Spleen (tissue), 11 donors: ENCODE measurements around the gene BIVM. TPM values are rescaled to one million over a fixed set of nuclear protein-coding genes. Genes with fewer than 3 reads are reported as not detected.
"Not testable (repeated sequence)": the region's sequence is repeated elsewhere in the genome, so short reads cannot be mapped to it uniquely, and the experiment has no call there.

Source experiments
- DNase-seq: peaks from one replicate; pipeline ENCODE4 v3.0.0-alpha.2; 2020
- H3K27ac ChIP-seq, 8 donors: fragments of 200-600 bp; sonication (generic) in 7 of 8; 1 replicate in 4 of 8; 2 replicates in 4 of 8; pipeline versions ENCODE4 v1.5.0 to v1.8.0; 2016 to 2021; ENCODE audit warnings: inconsistent platforms in 4 of 8, mild to moderate bottlenecking in 4 of 8, moderate library complexity in 1 of 8
- H3K27me3 ChIP-seq, 7 donors: fragments of 200-600 bp; sonication (generic) in 6 of 7; replicated peaks in 1 of 7; 1 replicate in 4 of 7; 2 replicates in 3 of 7; pipeline versions ENCODE4 v1.5.0 to v1.8.0; 2016 to 2021; ENCODE audit warnings: inconsistent platforms in 3 of 7, mild to moderate bottlenecking in 1 of 7
- H3K36me3 ChIP-seq, 6 donors: fragments of 200-600 bp; sonication (generic) in 5 of 6; 1 replicate in 4 of 6; 2 replicates in 2 of 6; pipeline versions ENCODE4 v1.5.0 to v1.8.0; 2016 to 2021; ENCODE audit warnings: inconsistent platforms in 2 of 6
- H3K4me1 ChIP-seq, 6 donors: fragments of 200-600 bp; sonication (generic) in 5 of 6; 1 replicate in 3 of 6; 2 replicates in 3 of 6; pipeline versions ENCODE4 v1.5.0 to v1.8.0; 2016 to 2021; ENCODE audit warnings: inconsistent platforms in 3 of 6
- H3K4me3 ChIP-seq, 8 donors: fragments of 200-600 bp; sonication (generic) in 7 of 8; 1 replicate in 4 of 8; 2 replicates in 4 of 8; pipeline versions ENCODE4 v1.5.0 to v1.8.0; 2016 to 2021; ENCODE audit warnings: inconsistent platforms in 4 of 8, mild to moderate bottlenecking in 4 of 8, moderate library complexity in 2 of 8
- H3K9me3 ChIP-seq, 8 donors: fragments of 200-600 bp; sonication (generic) in 7 of 8; 1 replicate in 4 of 8; 2 replicates in 4 of 8; pipeline versions ENCODE4 v1.5.0 to v1.8.0; 2016 to 2021; ENCODE audit warnings: inconsistent platforms in 4 of 8
- CTCF ChIP-seq, 11 experiments: fragments of 200-600 bp in 7 of 11; fragments of 450-650 bp in 4 of 11; sonication (generic) in 4 of 11; IDR thresholded peaks in 8 of 11; conservative IDR thresholded peaks in 3 of 11; 1 replicate in 7 of 11; 2 replicates in 4 of 11; pipeline versions ENCODE4 v1.4.0 to v1.8.0; 2016 to 2021; ENCODE audit warnings: antibody characterized with exemption in 11 of 11, inconsistent platforms in 4 of 11, mild to moderate bottlenecking in 1 of 11
- POLR2A ChIP-seq, 3 donors: fragments of 450-650 bp; IDR thresholded peaks; one replicate each; pipeline ENCODE4 v1.5.1; 2017; ENCODE audit warnings: antibody characterized with exemption in 3 of 3, mild to moderate bottlenecking in 1 of 3
- POLR2AphosphoS5 ChIP-seq, 3 donors: sonication (generic); formaldehyde crosslinking; IDR thresholded peaks; one replicate each; pipeline ENCODE4 v1.5.1; 2017; ENCODE audit warnings: antibody characterized with exemption in 3 of 3
- WGBS, 5 donors: extraction: QIAGEN DNeasy Blood & Tissue Kit in 3 of 5; methylation state at CpG; one replicate each; pipeline versions ENCODE4 v1.1.5 to v1.1.7; 2013 to 2018; 5-methylcytosine and 5-hydroxymethylcytosine counted together
- intact Hi-C: fragments of 100-400 bp; cut with DNase I; formaldehyde crosslinking; loops from one replicate; pipeline ENCODE4 v1.15.0; 2023; ENCODE audit warnings: low total_unique reads
- polyA plus RNA-seq, 3 donors: library from polyadenylated mRNA; stranded (reverse); fragments of 200-250 nt; gene quantifications; one replicate each; pipeline ENCODE4 v1.2.1, GENCODE V29; 2013
- total RNA-seq, 7 donors: library from RNA; depleted of rRNA in 3 of 7; stranded (reverse); fragments of >200 nt in 3 of 7; fragmentation: NEBNext Ultra II Directional in 4 of 7; extraction: Animal tissue kit (Norgen Biotek cat#: 25700) in 4 of 7; gene quantifications; one replicate each; pipeline versions ENCODE4 v1.1.0 to v1.2.1, GENCODE V29; 2016 to 2021
- donor health status: healthy with polysubstance abuse.
- donor health status: DM: no; HTN: no; CAD: no; lungs with moderate emphysema.
- donor health status: DM: no; HTN: no; CAD: no.
- donor health status: Bipolar disorder and iron deficiency.
- donor health status: healthy.
- donor health status: DM: no; HTN: no; CAD: no.
- donor health status: DM: yes; HTN: yes; CAD: no.

BIVM gene
- total and polyA plus RNA-seq, 10 donors = 6.0 to 30.4 (median 15.6) TPM

- intact Hi-C loops = loop anchor here (10.0 kb wide), 1 partner anchor 181 kb away; the partner anchor contains the start of gene TPP2
Measured at GRCh38 chr13:102776271-102776670, 22.6 kb upstream of the BIVM start.

GRCh38 chr13:102777736-102778135 lies 21.2 kb upstream of the BIVM start:
- Histone ChIP-seq H3K36me3 (no peaks in the 10 kb centered on the region), H3K27ac (no peak overlapping the region), H3K4me1 (peaks cover 3 to 31% (median 9%) of the 10 kb centered on the region in 6 donors), H3K4me3 (no peak overlapping the region), H3K9me3 (peaks cover 0 to 7% (median 0%) of the 10 kb centered on the region in 8 donors), H3K27me3 (no peaks in the 10 kb centered on the region)
- 83 to 94% (median 88%) methylated on average over 3 of the region's 3 CpGs for WGBS, 5 donors
- intact Hi-C loops = loop anchor here (10.0 kb wide), 1 partner anchor 183 kb away; the partner anchor contains the start of gene TPP2
- TF ChIP-seq POLR2A (IDR thresholded peaks at IDR 0.05) (no peak), POLR2AphosphoS5 (IDR thresholded peaks at IDR 0.05) (no peak), CTCF (IDR thresholded peaks at IDR 0.05 in 8 of 11, conservative IDR thresholded peaks at IDR 0.05 in 3 of 11) (no peak)
- DNase-seq = no peak

More at GRCh38 chr13:102776271-102776670, 22.6 kb upstream of the BIVM start:
- no peaks in the 10 kb centered on the region for H3K27me3 ChIP-seq
- WGBS, 5 donors = 89 to 97% (median 91%) methylated on average over 2 of the region's 2 CpGs
- no peaks in the 10 kb centered on the region for H3K36me3 ChIP-seq
- DNase-seq = no peak
- no peaks in the 10 kb centered on the region for H3K9me3 ChIP-seq
- no peak overlapping the region for H3K27ac ChIP-seq
- no peak overlapping the region for H3K4me3 ChIP-seq
- no peak for TF ChIP-seq POLR2A (IDR thresholded peaks at IDR 0.05)
- TF ChIP-seq CTCF (IDR thresholded peaks at IDR 0.05 in 8 of 11, conservative IDR thresholded peaks at IDR 0.05 in 3 of 11) = no peak
- no peak for TF ChIP-seq POLR2AphosphoS5 (IDR thresholded peaks at IDR 0.05)
- H3K4me1 ChIP-seq = peaks cover 8 to 46% (median 23%) of the 10 kb centered on the region in 6 donors

GRCh38 chr13:102779436-102780159 lies 19.3 kb upstream of the BIVM start:
- intact Hi-C loops = loop anchor here (10.0 kb wide), 1 partner anchor 185 kb away; the partner anchor contains the start of gene TPP2
- H3K27ac ChIP-seq = peak overlapping the region in 4 of 8 donors; percentile 9 to 73 (median 48)
- TF ChIP-seq POLR2AphosphoS5 (IDR thresholded peaks at IDR 0.05) (no peak), POLR2A (IDR thresholded peaks at IDR 0.05) (no peak), CTCF (IDR thresholded peaks at IDR 0.05 in 8 of 11, conservative IDR thresholded peaks at IDR 0.05 in 3 of 11) (no peak)

GRCh38 chr13:102780656-102781055 lies 18.3 kb upstream of the BIVM start:
- H3K9me3 ChIP-seq, H3K36me3 ChIP-seq, H3K4me3 ChIP-seq, DNase-seq, intact Hi-C loops, H3K27ac ChIP-seq, H3K27me3 ChIP-seq: not testable (repeated sequence)
- peaks cover 0 to 13% (median 3%) of the 10 kb centered on the region in 6 donors for H3K4me1 ChIP-seq
- WGBS, 5 donors = 84 to 96% (median 93%) methylated on average over 4 of the region's 4 CpGs

More at GRCh38 chr13:102779436-102780159, 19.3 kb upstream of the BIVM start:
- H3K36me3 ChIP-seq = no peaks in the 10 kb centered on the region
- peaks cover 0 to 7% (median 0%) of the 10 kb centered on the region in 8 donors for H3K9me3 ChIP-seq
- H3K4me1 ChIP-seq = peaks cover 0 to 18% (median 3%) of the 10 kb centered on the region in 6 donors
- no peaks in the 10 kb centered on the region for H3K27me3 ChIP-seq
- no peak for DNase-seq
- no peak overlapping the region for H3K4me3 ChIP-seq
- WGBS, 5 donors = 20 to 39% (median 30%) methylated on average over 5 of the region's 5 CpGs
